Stimulated activated CD8-positive, alpha-beta memory T cell treated with anti-CD3 and anti-CD28 coated beads, Interleukin-2, amount 100 ng/mL, for 1 hour (primary cell): ENCODE measurements around the gene P2RX4.
"Not testable (repeated sequence)": the region's sequence is repeated elsewhere in the genome, so short reads cannot be mapped to it uniquely, and the experiment has no call there.

Experiments
- DNase-seq, 2 donors: peaks; one replicate each; pipeline ENCODE4 v3.0.0-alpha.2; 2020; ENCODE audit warnings: low read depth in 2 of 2

Gene P2RX4

GRCh38 chr12:121188227-121188626 lies 21.7 kb upstream of the P2RX4 start:
- no peak for DNase-seq

DNA sequence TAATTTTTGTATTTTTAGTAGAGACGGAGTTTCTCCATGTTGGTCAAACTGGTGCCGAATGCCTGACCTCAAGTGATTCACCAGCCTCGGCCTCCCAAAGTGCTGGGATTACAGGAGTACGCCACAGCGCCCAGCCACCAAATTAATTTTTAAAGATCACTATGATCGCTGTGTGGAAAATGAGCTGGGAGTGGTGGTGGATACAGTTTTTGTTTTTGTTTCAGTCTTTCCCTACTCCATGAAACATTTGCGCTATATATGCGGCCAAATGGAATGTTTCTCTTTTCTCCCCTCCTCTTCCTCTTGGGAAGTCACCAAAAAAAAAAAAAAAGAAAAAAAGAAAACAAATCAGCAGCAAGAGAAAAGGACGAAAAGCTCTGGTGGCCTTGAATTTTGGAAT lies 20.8 kb upstream of the P2RX4 start:
- no peak for DNase-seq

- no peak for DNase-seq
Observed at GRCh38 chr12:121189619-121190155, 20.2 kb upstream of the P2RX4 start.

GRCh38 chr12:121190523-121191031 lies 19.4 kb upstream of the P2RX4 start:
- DNase-seq: no peak

DNA sequence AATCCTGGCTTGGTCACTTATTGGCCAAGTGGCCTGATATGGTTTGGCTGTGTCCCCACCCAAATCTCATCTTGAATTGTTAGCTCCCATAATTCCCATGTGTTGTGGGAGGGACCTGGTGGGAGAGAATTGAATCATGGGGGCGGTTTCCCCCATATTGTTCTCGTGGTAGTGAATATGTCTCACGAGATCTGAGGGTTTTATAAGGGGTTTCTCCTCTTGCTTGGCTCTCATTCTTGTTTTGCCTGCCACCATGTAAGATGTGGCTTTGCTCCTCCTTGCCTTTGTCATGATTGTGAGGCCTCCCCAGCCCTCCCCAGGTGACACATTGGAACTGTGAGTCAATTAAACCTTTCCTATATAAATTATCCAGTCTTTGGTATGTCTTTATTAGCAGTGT lies 18.8 kb upstream of the P2RX4 start:
- DNase-seq: no peak

- DNase-seq: no peak
Observed at GRCh38 chr12:121196902-121197301, 13.0 kb upstream of the P2RX4 start.

- DNase-seq: no peak
Observed at GRCh38 chr12:121198949-121199348, 11.0 kb upstream of the P2RX4 start.

DNA sequence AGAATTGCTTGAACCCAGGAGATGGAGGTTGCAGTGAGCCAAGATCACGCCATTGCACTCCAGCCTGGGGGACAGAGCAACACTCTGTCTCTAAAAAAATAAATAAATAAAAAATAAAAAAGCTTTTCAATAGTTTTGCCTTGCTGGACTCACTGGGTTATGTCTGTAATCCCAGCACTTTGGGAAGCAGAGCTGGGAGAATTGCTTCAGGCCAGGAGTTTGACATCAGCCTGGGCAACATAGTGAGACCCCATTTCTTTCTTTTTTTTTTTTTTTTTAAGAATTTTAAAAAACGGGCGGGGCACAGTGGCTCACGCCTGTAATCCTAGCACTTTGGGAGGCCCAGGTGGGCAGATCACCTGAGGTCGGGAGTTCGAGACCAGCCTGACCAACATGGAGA lies 8.8 kb upstream of the P2RX4 start:
- not testable (repeated sequence) for DNase-seq

- DNase-seq: no peak
Observed at GRCh38 chr12:121202407-121203355, 7.2 kb upstream of the P2RX4 start.

DNA sequence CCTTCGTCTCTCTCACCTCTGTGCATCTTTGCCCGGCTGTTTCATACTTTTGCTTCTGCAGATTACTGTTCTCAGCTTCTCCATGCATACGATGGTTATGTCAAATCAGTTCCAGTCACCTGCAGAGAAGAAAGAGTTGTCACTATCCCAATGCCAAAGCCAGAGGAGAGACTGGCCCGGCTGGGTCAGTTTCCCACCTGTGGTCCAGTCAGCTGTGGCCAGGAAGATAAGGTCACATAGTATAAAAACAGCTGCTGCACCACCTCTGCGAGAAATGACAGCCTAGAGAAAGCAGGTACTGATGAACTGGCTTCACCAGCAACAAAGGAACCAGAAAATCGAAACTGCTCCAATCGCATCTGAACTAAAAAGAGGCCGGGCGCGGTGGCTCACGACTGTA lies 6.4 kb upstream of the P2RX4 start:
- no peak for DNase-seq

GRCh38 chr12:121205491-121205890 lies 4.4 kb upstream of the P2RX4 start:
- no peak for DNase-seq

GRCh38 chr12:121208571-121208970 lies 1.4 kb upstream of the P2RX4 start:
- DNase-seq: not testable (repeated sequence)

DNA sequence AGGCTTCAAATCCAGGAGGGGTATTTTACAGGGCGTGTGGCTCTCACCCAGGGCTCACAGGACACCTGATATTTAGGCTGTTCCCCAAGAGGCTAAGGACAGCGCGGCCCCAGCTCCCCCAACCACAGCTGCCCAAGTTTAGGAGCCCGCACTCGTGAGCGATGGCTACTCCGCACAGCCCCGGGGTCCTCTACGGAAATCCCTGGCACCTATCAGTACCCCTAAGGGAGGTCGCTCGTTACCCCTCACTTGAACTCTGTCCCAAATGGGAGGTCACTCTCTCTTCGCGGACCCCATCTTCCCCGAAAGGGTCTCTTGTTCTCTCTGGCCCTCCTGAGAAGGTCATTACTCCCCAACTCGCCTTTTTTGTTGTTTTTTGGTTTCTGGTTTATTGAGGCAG lies 708 bp upstream of the P2RX4 start:
- DNase-seq: no peak

DNA sequence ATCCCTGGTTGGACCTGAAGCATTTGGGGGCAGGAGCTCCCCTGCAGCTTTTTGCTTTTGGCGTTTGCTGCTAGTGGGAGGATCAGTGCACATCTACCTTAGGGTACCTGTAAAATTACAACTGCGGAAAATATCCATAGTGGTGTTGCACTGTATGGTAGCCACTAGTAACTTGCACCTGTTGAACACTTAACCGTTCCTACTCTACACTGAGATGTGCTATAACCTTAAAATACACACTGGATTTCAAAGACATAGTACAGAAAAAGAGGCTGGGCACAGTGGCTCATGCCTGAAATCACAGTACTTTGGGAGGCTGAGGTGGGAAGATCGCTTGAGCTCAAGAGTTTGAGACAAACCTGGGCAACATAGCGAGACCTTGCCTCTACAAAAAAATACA lies 2.9 kb downstream of the P2RX4 start:
- no peak for DNase-seq

- no peak for DNase-seq
Observed at GRCh38 chr12:121214166-121214777, 4.3 kb downstream of the P2RX4 start.

- no peak for DNase-seq
Observed at GRCh38 chr12:121214855-121215745, 5.2 kb downstream of the P2RX4 start.

- DNase-seq: no peak
Observed at GRCh38 chr12:121216102-121216501, 6.2 kb downstream of the P2RX4 start.

- DNase-seq: no peak
Observed at GRCh38 chr12:121217063-121217462, 7.1 kb downstream of the P2RX4 start.

- no peak for DNase-seq
Observed at GRCh38 chr12:121217761-121218160, 7.8 kb downstream of the P2RX4 start.

DNA sequence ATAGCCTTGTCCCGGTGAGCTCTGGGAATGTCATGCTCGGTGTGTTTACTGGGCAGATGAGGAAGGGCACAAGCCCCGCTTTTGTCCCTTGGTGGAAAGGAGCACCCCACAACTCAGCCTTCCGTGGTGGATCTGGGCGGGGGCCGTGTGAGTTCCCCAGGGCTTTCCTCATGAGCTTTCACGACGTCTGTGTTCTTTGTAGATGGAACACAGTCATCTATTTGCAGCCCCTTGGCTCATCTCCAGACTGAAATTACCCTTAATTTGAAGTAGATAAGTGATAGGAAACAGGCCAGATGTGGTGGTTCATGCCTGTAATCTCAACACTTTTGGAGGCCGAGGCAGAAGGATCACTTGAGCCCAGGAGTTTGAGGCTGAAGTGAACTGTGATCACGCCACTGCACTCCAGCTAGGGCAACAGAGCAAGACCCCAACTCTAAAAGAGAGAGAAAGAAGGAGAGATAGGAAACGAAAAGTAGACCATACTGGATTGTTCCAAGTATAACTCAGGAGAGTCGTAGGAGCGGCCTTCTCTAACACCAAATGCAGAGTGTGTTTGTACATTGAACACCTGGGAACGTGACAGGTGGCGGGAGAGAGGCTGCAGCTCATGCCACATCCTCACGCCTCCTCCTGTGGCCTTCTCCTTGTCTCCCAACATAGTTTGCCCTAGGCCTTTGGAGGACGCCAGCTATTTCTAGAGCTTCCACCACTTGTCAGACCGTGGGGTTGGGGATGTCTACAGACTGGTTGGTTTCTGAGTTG lies 8.8 kb downstream of the P2RX4 start:
- DNase-seq: no peak
